HPDE6-E6E7 (cell line): ENCODE results near the gene ADARB2.

Source experiments
- DNase-seq: peaks from one replicate; pipeline ENCODE4 v3.0.0; 2011; ENCODE audit warnings: missing footprints; ENCODE audit errors: extremely low spot score

The ADARB2 gene

GRCh38 chr10:1411956-1412355 is 325.4 kb downstream of the ADARB2 start:
- DNase-seq: no peak

- no peak for DNase-seq
These were observed 325.9 kb downstream of the ADARB2 start for GRCh38 chr10:1411451-1411850.

- DNase-seq: no peak
These were observed 326.6 kb downstream of the ADARB2 start for GRCh38 chr10:1410469-1411395.

- DNase-seq: no peak
These were observed 327.3 kb downstream of the ADARB2 start for GRCh38 chr10:1410032-1410431.

- DNase-seq: no peak
These were observed 327.9 kb downstream of the ADARB2 start for GRCh38 chr10:1409392-1409791.

GRCh38 chr10:1408651-1409367 is 328.5 kb downstream of the ADARB2 start:
- no peak for DNase-seq

GRCh38 chr10:1406967-1407945 is 330.1 kb downstream of the ADARB2 start:
- DNase-seq: no peak

- no peak for DNase-seq
These were observed 331.0 kb downstream of the ADARB2 start for GRCh38 chr10:1406132-1406966.

GRCh38 chr10:1404323-1405260 is 332.7 kb downstream of the ADARB2 start:
- no peak for DNase-seq

GRCh38 chr10:1403508-1404322 is 333.6 kb downstream of the ADARB2 start:
- DNase-seq: no peak

GRCh38 chr10:1402816-1403507 is 334.4 kb downstream of the ADARB2 start:
- DNase-seq: no peak

- DNase-seq: no peak
These were observed 335.1 kb downstream of the ADARB2 start for GRCh38 chr10:1402016-1402770.

GRCh38 chr10:1401071-1401965 is 336.0 kb downstream of the ADARB2 start:
- no peak for DNase-seq

- DNase-seq: no peak
These were observed 336.9 kb downstream of the ADARB2 start for GRCh38 chr10:1400101-1401070.

- no peak for DNase-seq
These were observed 337.8 kb downstream of the ADARB2 start for GRCh38 chr10:1399431-1400100.
